Activated CD4-positive, alpha-beta memory T cell treated with anti-CD3 and anti-CD28 coated beads, Interleukin-2, amount 10 ng/mL, durations not matched to agents 7 days and 5 days (primary cell): ENCODE measurements around the gene C1D. TPM values are rescaled to one million over a fixed set of nuclear protein-coding genes. Genes with fewer than 3 reads are reported as not detected.
"Not testable (repeated sequence)": the region's sequence is repeated elsewhere in the genome, so short reads cannot be mapped to it uniquely, and the experiment has no call there.

Source experiments
- CTCF ChIA-PET: fragments of 350-600 bp; sonication (Branson Sonifier 250); formaldehyde crosslinking; loops from one replicate; lab custom pipeline; 2021; ENCODE audit warnings: antibody characterized with exemption, inconsistent platforms; lab: Charles Lee
- POLR2A ChIA-PET: fragments of 350-600 bp; sonication (Branson Sonifier 250); formaldehyde crosslinking; loops from one replicate; lab custom pipeline; 2021; ENCODE audit warnings: antibody characterized with exemption; lab: Charles Lee
- DNase-seq: peaks from one replicate; pipeline ENCODE4 v3.0.0-alpha.2; 2020
- H3K27ac Mint-ChIP-seq: one replicate; pipeline ENCODE4 v1.8.0; 2021; ENCODE audit warnings: mild to moderate bottlenecking, mixed read lengths
- H3K27me3 Mint-ChIP-seq: one replicate; pipeline ENCODE4 v1.8.0; 2021; ENCODE audit warnings: mixed read lengths
- H3K36me3 Mint-ChIP-seq: one replicate; pipeline ENCODE4 v1.8.0; 2021; ENCODE audit warnings: low read depth, mixed read lengths
- H3K4me1 Mint-ChIP-seq: one replicate; pipeline ENCODE4 v1.8.0; 2021; ENCODE audit warnings: mixed read lengths
- H3K4me3 Mint-ChIP-seq: one replicate; pipeline ENCODE4 v1.8.0; 2021; ENCODE audit warnings: mild to moderate bottlenecking, mixed read lengths
- H3K9me3 Mint-ChIP-seq: one replicate; pipeline ENCODE4 v1.8.0; 2021; ENCODE audit warnings: mixed read lengths
- total RNA-seq, 2 experiments: library from RNA; stranded (reverse); gene quantifications; one replicate each; pipeline ENCODE4 v1.2.3, GENCODE V29; 2021

The C1D gene
- total RNA-seq, 2 experiments from 2014 or later, result 18.0 to 18.4 TPM

DNA sequence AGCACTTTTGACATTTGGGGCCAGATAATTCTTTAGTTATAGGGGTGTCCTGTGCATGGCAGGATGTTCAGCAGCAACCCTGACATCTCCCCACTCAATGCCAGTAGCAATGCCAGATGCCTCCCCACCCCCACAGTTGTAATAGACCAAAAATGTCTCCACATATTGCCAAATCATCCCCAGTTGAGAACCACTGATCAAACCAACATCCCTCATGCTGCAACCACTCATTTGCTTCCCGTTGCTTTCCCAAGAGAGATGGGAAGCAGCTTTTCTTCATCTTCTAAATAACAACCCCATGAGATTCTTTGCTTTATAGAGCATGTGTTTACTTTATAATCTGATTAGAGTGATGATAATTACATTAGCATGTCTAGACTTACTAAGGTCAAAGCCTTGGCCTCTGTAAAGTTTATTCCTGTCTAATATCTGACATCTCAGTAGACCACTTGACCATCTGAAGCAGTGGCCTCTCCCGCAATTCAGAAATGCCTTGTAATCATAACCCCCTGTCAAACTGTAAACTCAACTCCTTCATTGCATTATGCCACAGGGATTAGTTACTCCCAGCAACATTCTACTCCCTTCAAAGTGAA is 28.7 kb upstream of the C1D start:
- ChIA-PET CTCF (no interaction called here), POLR2A (no interaction called here)
- Mint-ChIP-seq H3K27ac (no peak overlapping the region), H3K27me3 (peaks cover 1% of the 10 kb centered on the region), H3K4me3 (no peak overlapping the region), H3K9me3 (no peaks in the 10 kb centered on the region), H3K36me3 (no peaks in the 10 kb centered on the region), H3K4me1 (peaks cover 10% of the 10 kb centered on the region)
- no peak for DNase-seq

DNA sequence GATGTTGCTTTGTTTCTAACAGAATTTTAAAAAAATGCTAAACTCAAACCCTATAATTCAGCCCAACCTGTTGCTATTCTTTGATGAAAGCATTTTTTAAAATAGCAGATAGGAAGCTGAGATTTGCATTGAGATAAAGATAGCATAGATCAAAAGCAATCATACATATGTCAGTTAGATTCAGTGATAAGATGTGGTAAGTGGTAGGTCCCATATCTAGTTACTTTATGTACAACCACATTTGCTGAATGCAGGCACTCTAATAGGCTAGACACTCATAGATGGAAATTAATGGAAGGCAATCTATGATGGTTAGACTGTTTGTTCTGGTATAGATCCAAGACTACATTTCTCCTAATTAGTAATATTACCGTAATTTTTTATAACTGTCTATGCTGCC is 27.2 kb upstream of the C1D start:
- no peaks in the 10 kb centered on the region for H3K36me3 Mint-ChIP-seq
- no peak overlapping the region for H3K4me3 Mint-ChIP-seq
- H3K27ac Mint-ChIP-seq, result no peak overlapping the region
- no peaks in the 10 kb centered on the region for H3K9me3 Mint-ChIP-seq
- ChIA-PET POLR2A (interaction anchor here (2.4 kb wide), 1 partner anchor 28 kb away, joined by 8 read pairs; the partner anchor contains the start of gene C1D), CTCF (interaction anchor here (0.9 kb wide), 1 partner anchor 32 kb away, joined by 3 read pairs; no protein-coding TSS in a partner anchor)
- peaks cover 4% of the 10 kb centered on the region for H3K27me3 Mint-ChIP-seq
- H3K4me1 Mint-ChIP-seq, result peaks cover 10% of the 10 kb centered on the region
- no peak for DNase-seq

DNA sequence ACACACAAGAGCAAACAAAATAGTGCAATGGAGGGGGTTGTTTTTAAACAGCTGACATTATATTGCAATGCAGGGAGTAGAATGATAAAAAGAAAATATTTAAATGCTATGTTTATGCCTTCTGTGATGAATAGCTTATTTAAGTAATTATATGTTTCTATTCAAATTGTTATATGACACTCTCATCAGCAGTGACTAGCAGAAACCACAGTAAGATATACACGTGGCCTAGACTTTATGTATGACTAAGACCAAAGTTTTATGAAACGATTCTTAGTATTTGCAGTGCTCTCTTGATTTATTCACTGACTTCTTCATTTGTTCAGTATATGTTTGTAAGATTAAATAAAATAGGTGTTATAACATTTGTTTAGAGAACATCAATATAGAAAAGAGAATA is 26.1 kb upstream of the C1D start:
- no peak for DNase-seq
- Mint-ChIP-seq H3K9me3 (no peaks in the 10 kb centered on the region), H3K4me1 (peaks cover 10% of the 10 kb centered on the region), H3K4me3 (no peak overlapping the region), H3K36me3 (no peaks in the 10 kb centered on the region), H3K27ac (no peak overlapping the region), H3K27me3 (peaks cover 7% of the 10 kb centered on the region)
- CTCF ChIA-PET, result interaction anchor here (0.9 to 1.1 kb wide), 2 partner anchors 33 kb away, joined by 3 read pairs; no protein-coding TSS in a partner anchor
- POLR2A ChIA-PET, result interaction anchor here (2.4 kb wide), 1 partner anchor 27 kb away, joined by 8 read pairs; the partner anchor contains the start of gene C1D

DNA sequence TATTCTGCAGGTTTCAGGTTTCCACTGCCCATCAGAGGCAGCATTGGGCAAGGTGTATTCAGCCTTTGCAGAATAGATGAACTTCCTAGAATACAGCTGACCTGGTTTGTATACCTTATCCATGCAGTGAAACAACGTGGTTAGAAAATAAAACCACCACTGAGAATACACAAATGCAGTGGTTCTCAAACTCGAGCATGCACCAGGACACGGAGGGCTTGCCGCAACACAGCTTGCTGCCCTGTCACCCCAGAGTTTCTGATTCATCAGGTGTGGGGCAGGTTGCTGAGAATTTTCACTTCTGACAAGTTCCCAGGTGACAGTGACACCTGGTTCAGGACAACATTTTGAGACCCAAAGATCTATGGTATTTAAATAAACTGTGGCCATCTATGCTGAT is 23.4 kb upstream of the C1D start:
- ChIA-PET POLR2A (no interaction called here), CTCF (interaction anchor here (1.5 kb wide), 1 partner anchor 36 kb away, joined by 3 read pairs; no protein-coding TSS in a partner anchor)
- H3K4me1 Mint-ChIP-seq, result peaks cover 10% of the 10 kb centered on the region
- no peak overlapping the region for H3K4me3 Mint-ChIP-seq
- no peak overlapping the region for H3K27ac Mint-ChIP-seq
- no peaks in the 10 kb centered on the region for H3K36me3 Mint-ChIP-seq
- no peaks in the 10 kb centered on the region for H3K9me3 Mint-ChIP-seq
- H3K27me3 Mint-ChIP-seq, result peaks cover 9% of the 10 kb centered on the region
- DNase-seq, result no peak

DNA sequence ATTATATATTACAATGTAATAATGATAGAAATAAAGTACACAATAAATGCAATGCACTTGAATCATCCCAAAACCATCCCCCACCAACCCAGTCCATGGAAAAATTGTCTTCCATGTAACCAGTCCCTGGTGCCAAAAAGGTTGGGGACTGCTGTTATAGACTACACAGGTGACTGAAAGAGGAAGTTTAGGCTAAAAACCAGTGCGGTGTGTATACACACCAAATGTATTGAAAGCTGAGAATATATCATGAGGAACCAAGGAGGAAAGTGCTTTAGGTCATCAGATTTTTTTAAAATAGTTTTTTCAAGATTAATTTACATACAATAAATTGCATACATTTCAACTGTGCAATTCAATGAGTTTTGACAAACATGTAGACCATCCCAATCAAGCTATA is 20.5 kb upstream of the C1D start:
- CTCF ChIA-PET, result no interaction called here

DNA sequence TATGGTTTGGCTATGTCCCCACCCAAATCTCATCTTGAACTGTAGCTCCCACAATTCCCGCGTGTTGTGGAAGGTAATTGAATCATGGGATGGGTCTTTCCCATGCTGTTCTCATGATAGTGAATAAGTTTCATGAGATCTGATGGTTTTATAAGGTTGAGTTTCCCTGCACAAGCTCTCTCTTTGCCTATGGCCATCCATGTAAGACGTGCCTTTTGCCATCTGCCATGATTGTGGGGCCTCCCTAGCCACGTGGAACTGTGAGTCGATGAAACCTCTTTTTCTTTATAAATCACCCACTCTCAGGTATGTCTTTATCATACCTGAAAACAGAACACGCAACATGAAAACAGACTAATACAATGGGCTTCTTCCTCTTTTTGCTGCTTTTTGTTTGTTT is 11.2 kb upstream of the C1D start:
- DNase-seq, result no peak
- Mint-ChIP-seq H3K36me3 (no peaks in the 10 kb centered on the region), H3K4me3 (no peak overlapping the region), H3K27ac (no peak overlapping the region), H3K9me3 (no peaks in the 10 kb centered on the region), H3K27me3 (peaks cover 16% of the 10 kb centered on the region), H3K4me1 (no peaks in the 10 kb centered on the region)
- ChIA-PET CTCF (no interaction called here), POLR2A (no interaction called here)

More for the DNA sequence above, 20.5 kb upstream of the C1D start:
- POLR2A ChIA-PET, result no interaction called here
- DNase-seq, result no peak
- no peaks in the 10 kb centered on the region for H3K36me3 Mint-ChIP-seq
- no peaks in the 10 kb centered on the region for H3K4me1 Mint-ChIP-seq
- no peak overlapping the region for H3K4me3 Mint-ChIP-seq
- peaks cover 17% of the 10 kb centered on the region for H3K27me3 Mint-ChIP-seq
- no peak overlapping the region for H3K27ac Mint-ChIP-seq
- H3K9me3 Mint-ChIP-seq, result no peaks in the 10 kb centered on the region

DNA sequence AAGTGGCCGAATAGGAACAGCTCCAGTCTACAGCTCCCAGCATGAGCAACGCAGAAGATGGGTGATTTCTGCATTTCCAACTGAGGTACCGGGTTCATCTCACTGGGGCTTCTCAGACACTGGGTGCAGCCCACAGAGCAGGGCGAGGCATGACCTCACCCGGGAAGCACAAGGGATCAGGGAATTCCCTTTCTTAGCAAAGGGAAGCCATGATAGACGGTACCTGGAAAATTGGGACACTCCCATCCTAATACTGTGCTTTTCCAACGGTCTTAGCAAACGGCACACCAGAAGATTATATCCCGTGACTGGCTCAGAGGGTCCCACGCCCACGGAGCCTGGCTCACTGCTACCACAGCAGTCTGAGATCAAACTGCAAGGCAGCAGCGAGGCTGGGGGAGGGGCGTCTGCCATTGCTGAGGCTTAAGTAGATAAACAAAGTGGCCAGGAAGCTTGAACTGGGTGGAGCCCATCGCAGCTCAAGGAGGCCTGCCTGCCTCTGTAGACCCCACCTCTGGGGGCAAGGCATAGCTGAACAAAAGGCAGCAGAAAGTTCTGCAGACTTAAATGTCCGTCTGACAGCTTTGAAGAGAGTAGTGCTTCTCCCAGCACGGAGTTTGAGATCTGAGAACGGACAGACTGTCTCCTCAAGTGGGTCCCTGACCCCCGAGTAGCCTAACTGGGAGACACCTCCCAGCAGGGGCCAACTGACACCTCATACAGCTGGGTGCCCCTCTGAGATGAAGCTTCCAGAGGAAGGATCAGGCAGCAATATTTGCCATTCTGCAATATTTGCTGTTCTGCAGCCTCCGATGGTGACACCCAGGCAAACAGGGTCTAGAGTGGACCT is 1.2 kb upstream of the C1D start:
- H3K27me3 Mint-ChIP-seq, result peaks cover 24% of the 10 kb centered on the region
- H3K27ac Mint-ChIP-seq, H3K36me3 Mint-ChIP-seq, POLR2A ChIA-PET, CTCF ChIA-PET, H3K4me3 Mint-ChIP-seq, H3K9me3 Mint-ChIP-seq, DNase-seq: not testable (repeated sequence)
- H3K4me1 Mint-ChIP-seq, result peaks cover 27% of the 10 kb centered on the region

DNA sequence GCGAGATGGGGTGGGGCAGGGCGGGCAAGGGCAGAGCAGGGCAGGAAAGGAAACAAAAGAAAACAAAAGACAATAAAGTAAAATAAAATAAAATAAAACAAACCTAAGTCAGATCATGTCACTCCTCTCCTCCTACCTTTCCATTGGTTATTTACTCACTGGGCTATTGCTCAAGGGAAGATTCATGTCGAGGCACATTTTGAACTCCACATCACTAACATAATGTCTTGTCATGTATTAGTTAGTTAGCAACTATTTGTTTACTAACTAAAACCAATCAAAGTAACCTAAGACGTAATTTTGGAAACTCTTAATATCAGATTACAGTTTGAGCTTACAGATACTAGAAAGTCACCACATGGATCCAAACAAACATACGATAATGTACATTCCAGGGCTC is 2.2 kb downstream of the C1D start:
- CTCF ChIA-PET, result no interaction called here
- H3K27ac Mint-ChIP-seq, result no peak overlapping the region
- H3K4me3 Mint-ChIP-seq, result no peak overlapping the region
- H3K36me3 Mint-ChIP-seq, result no peaks in the 10 kb centered on the region
- H3K4me1 Mint-ChIP-seq, result peaks cover 31% of the 10 kb centered on the region
- POLR2A ChIA-PET, result no interaction called here
- no peak for DNase-seq
- peaks cover 6% of the 10 kb centered on the region for H3K27me3 Mint-ChIP-seq
- no peaks in the 10 kb centered on the region for H3K9me3 Mint-ChIP-seq

DNA sequence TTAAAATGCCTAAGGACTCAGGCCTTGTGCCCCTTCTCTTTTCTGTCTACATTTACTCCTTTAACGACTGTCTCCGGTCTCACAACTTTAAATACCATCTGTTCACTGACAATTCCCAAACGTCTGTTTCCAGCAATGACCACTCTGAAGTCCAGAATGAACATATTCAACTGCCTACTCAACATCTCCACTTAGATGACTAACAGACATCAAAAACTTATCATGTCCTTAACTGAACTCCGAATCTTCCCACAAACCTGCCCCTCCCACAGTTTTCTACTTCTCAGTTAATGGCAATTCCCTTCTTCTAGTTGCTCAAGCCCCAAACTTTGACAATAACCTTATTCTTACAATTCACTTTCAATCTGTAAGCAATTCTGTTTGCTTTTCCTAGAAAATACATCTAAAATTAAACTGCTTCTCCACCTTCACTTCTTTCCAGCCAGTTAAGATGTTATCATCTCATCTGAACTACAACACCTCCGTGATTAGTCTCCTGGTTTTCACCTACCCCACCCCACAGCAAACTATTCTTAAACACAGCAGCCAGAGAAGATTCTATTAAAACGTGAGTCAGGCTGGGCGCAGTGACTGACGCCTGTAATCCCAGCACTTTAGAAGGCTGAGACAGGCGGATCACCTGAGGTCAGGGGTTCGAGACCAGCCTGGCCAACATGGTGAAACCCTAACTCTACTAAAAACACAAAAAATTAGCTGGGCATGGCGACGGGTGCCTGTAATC is 2.8 kb downstream of the C1D start:
- POLR2A ChIA-PET, result no interaction called here
- Mint-ChIP-seq H3K27me3 (peaks cover 2% of the 10 kb centered on the region), H3K9me3 (no peaks in the 10 kb centered on the region), H3K4me3 (no peak overlapping the region), H3K27ac (no peak overlapping the region), H3K4me1 (peaks cover 31% of the 10 kb centered on the region), H3K36me3 (no peaks in the 10 kb centered on the region)
- CTCF ChIA-PET, result no interaction called here
- DNase-seq, result no peak

DNA sequence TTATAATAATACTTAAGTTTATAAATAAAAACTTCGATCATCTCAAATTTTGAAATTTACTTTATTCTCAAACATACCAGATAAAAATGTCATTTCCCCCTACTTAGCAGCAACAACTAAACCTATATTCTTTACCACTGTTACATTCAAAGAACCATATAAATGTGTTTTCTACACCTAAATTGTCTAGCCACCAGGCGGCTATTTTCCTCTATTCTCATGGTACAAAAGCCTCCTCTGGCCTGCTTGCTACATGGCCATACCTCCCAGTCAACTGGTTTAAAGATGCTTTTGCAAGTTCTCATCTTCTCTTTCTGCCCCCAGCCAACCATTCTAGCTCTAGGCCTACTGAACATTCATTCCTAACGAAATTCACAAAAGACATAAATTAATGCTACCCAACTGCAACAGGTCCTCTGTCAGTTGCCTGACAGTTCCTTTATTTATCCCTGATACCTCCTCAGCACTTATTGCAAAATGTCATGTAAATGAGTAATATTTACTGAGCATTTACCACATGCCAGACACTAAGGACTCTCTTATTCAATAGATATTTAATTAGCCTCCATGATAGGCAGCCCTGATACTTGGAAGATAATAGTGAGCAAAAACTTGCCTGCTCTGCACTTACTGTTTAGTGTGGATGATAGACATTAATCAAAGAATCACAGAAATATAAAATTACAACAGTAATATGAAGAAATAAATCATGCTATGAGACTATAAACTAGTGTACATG is 5.0 kb downstream of the C1D start:
- no peaks in the 10 kb centered on the region for H3K36me3 Mint-ChIP-seq
- H3K4me3 Mint-ChIP-seq, result no peak overlapping the region
- no peaks in the 10 kb centered on the region for H3K9me3 Mint-ChIP-seq
- no peak for DNase-seq
- no peak overlapping the region for H3K27ac Mint-ChIP-seq
- no peaks in the 10 kb centered on the region for H3K27me3 Mint-ChIP-seq
- POLR2A ChIA-PET, result no interaction called here
- H3K4me1 Mint-ChIP-seq, result peaks cover 23% of the 10 kb centered on the region
- CTCF ChIA-PET, result interaction anchor here (1.1 kb wide), 1 partner anchor 28 kb away, joined by 3 read pairs; no protein-coding TSS in a partner anchor

DNA sequence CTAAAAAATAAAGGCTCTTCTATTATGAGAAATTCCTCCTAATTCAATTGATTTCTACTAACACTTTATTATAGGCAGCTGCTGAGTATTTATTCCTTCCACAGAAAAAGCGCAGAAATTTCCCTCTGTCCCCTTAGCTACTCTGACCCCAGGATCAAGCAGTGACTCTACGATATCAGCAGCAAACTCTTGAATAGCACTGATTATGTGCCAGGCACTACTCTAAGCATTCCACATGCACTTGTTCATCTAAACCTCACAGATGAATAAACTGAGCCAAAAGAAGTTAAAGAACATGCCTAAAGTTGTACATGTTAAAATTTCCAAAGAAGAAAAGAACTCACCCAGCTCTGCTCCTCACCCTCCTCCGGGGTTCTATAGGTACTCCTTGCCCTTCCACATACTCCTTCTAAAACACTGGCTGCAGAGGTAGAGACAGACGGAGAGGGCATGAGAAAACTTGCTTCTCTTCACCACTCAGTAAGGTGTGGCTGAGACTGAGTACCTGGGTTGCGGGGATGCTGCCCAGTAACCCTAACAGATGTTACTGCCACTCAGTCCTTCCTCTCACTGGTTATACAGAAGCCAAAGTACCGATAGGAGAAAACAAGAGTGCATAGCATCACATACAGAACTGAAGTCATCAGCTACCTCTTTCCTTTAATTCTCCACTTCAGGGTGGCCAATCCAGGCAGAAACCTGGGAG is 9.9 kb downstream of the C1D start:
- Mint-ChIP-seq H3K9me3 (no peaks in the 10 kb centered on the region), H3K27me3 (no peaks in the 10 kb centered on the region), H3K4me1 (peaks cover 3% of the 10 kb centered on the region), H3K4me3 (no peak overlapping the region), H3K27ac (no peak overlapping the region), H3K36me3 (no peaks in the 10 kb centered on the region)
- ChIA-PET POLR2A (interaction anchor here (1.0 kb wide), 1 partner anchor 10 kb away, joined by 7 read pairs; the partner anchor contains the start of gene C1D), CTCF (no interaction called here)
- DNase-seq, result no peak

DNA sequence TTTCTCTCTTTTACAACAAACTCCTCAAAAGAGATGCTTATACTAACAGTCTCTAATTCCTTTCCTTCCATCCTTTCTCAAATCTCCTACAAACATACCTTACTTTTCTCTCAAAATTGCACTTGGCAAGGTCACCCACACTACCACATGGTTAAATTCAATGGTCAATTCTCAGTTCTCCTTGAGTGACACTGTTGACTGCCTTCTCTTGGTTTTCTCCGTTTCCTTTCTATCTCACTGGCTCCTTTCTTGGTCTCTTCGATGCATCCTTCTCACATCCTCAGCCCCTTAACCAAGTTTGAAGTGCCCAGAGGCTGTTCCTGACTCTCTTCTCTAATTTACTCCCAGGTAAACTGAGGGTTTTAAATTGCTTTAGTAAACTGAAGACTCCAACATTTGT is 12.5 kb downstream of the C1D start:
- H3K27me3 Mint-ChIP-seq, result no peaks in the 10 kb centered on the region
- no peak for DNase-seq
- H3K9me3 Mint-ChIP-seq, result no peaks in the 10 kb centered on the region
- ChIA-PET CTCF (no interaction called here), POLR2A (interaction anchor here (1.5 kb wide), 1 partner anchor 13 kb away, joined by 4 read pairs; the partner anchor contains the start of gene C1D)
- H3K4me1 Mint-ChIP-seq, result no peaks in the 10 kb centered on the region
- no peaks in the 10 kb centered on the region for H3K36me3 Mint-ChIP-seq
- H3K27ac Mint-ChIP-seq, result no peak overlapping the region
- no peak overlapping the region for H3K4me3 Mint-ChIP-seq
